Parathyroid adenoma (tissue), 2 donors: Measurements from ENCODE around the gene CNOT6.

Experiments
- H2AFZ ChIP-seq: fragments of 300-600 bp; sonication (generic); one replicate; pipeline ENCODE4 v1.7.0; 2017; ENCODE audit warnings: antibody characterized with exemption, mild to moderate bottlenecking
- H3K27ac ChIP-seq: fragments of 300-600 bp; sonication (generic); one replicate; pipeline ENCODE4 v1.7.0; 2017
- H3K27me3 ChIP-seq: fragments of 300-600 bp; sonication (generic); one replicate; pipeline ENCODE4 v1.7.0; 2017; ENCODE audit warnings: low read length; ENCODE audit not compliant: control insufficient read depth, insufficient read depth
- H3K36me3 ChIP-seq: fragments of 300-600 bp; sonication (generic); one replicate; pipeline ENCODE4 v1.7.0; 2017; ENCODE audit warnings: low read length; ENCODE audit not compliant: control insufficient read depth, insufficient read depth
- H3K4me1 ChIP-seq: fragments of 300-600 bp; sonication (generic); one replicate; pipeline ENCODE4 v1.7.0; 2017; ENCODE audit warnings: control low read depth
- H3K4me2 ChIP-seq: fragments of 300-600 bp; sonication (generic); one replicate; pipeline ENCODE4 v1.7.0; 2017; ENCODE audit warnings: low read length
- H3K4me3 ChIP-seq: fragments of 300-600 bp; sonication (generic); one replicate; pipeline ENCODE4 v1.7.0; 2017; ENCODE audit warnings: low read depth, low read length
- H3K79me2 ChIP-seq: fragments of 300-600 bp; sonication (generic); one replicate; pipeline ENCODE4 v1.7.0; 2017; ENCODE audit warnings: control low read depth
- H3K9ac ChIP-seq: fragments of 300-600 bp; sonication (generic); one replicate; pipeline ENCODE4 v1.7.0; 2017; ENCODE audit warnings: mild to moderate bottlenecking
- H3K9me3 ChIP-seq: fragments of 300-600 bp; sonication (generic); one replicate; pipeline ENCODE4 v1.7.0; 2017; ENCODE audit warnings: low read length; ENCODE audit not compliant: control insufficient read depth
- CTCF ChIP-seq: fragments of 300-600 bp; sonication (generic); IDR thresholded peaks from one replicate; pipeline ENCODE4 v1.7.0; 2017; ENCODE audit warnings: antibody characterized with exemption, mild to moderate bottlenecking
- donor health status: primary hyperparathyroidism.

The CNOT6 gene

GRCh38 chr5:180466316-180466715, 27.9 kb upstream of the CNOT6 start:
- no peak for TF ChIP-seq CTCF
- Histone ChIP-seq H3K4me1 (no peaks in the 10 kb centered on the region), H3K27me3 (no peaks in the 10 kb centered on the region), H3K36me3 (no peaks in the 10 kb centered on the region), H3K9ac (no peak overlapping the region), H3K79me2 (no peaks in the 10 kb centered on the region), H3K9me3 (no peaks in the 10 kb centered on the region), H3K27ac (no peak overlapping the region), H2AFZ (no peak overlapping the region), H3K4me3 (no peak overlapping the region), H3K4me2 (no peak overlapping the region)

DNA sequence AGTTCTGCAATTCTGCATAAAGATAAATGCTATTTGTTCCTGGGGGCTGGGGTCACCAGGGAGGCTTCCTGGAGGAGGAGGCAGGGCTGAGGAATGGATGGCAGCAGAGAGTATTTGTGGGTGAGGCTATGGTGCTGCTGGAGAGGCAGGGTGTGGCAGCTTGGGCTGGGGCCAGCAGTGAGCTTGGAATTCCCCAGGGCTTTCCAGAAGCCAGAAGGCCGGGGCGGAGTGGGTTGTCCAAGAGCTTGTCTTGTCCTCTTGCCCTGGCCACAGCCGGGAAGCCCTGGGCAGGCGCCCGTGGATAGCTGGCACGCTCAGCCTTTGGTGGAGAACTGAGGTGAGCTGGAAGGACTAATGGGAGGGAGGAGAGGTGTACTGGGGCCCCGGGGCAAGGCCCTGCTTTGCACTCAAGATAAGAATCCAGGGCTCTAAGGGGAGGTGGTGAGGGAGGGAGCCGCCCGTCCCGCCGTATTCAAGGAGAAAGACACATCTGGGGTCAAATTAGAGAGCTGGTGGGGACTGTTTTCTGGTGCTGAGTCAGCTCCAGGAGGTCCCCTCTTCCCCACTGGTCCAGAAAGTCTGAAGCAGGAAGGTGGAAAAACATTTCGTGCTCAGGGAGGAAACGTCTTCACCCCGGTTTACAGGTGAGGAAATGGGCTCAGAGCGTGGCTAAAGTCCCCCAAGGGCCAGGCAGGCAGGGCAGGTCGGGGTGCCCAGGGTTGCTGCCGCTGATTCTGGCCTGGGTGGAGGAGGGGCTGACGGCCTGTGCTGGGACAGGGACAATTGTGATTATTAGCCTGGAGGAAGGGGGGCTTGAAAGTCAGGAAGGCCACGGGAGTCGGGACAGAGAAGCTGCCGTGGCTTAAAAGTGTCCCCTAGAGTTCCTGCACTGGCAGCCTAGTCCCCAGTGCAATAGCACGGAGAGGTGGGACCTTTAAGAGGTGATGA, 26.9 kb upstream of the CNOT6 start:
- Histone ChIP-seq H3K9me3 (no peaks in the 10 kb centered on the region), H3K4me1 (no peaks in the 10 kb centered on the region), H3K27ac (no peak overlapping the region), H3K4me3 (no peak overlapping the region), H3K4me2 (no peak overlapping the region), H2AFZ (no peak overlapping the region), H3K79me2 (no peaks in the 10 kb centered on the region), H3K27me3 (no peaks in the 10 kb centered on the region), H3K36me3 (no peaks in the 10 kb centered on the region), H3K9ac (no peak overlapping the region)
- no peak for TF ChIP-seq CTCF

GRCh38 chr5:180467989-180468731, 26.0 kb upstream of the CNOT6 start:
- Histone ChIP-seq H3K9me3 (no peaks in the 10 kb centered on the region), H3K4me2 (no peak overlapping the region), H3K27me3 (no peaks in the 10 kb centered on the region), H2AFZ (no peak overlapping the region), H3K36me3 (no peaks in the 10 kb centered on the region), H3K4me3 (no peak overlapping the region), H3K79me2 (no peaks in the 10 kb centered on the region), H3K9ac (no peak overlapping the region), H3K27ac (no peak overlapping the region), H3K4me1 (no peaks in the 10 kb centered on the region)
- TF ChIP-seq CTCF: no peak

DNA sequence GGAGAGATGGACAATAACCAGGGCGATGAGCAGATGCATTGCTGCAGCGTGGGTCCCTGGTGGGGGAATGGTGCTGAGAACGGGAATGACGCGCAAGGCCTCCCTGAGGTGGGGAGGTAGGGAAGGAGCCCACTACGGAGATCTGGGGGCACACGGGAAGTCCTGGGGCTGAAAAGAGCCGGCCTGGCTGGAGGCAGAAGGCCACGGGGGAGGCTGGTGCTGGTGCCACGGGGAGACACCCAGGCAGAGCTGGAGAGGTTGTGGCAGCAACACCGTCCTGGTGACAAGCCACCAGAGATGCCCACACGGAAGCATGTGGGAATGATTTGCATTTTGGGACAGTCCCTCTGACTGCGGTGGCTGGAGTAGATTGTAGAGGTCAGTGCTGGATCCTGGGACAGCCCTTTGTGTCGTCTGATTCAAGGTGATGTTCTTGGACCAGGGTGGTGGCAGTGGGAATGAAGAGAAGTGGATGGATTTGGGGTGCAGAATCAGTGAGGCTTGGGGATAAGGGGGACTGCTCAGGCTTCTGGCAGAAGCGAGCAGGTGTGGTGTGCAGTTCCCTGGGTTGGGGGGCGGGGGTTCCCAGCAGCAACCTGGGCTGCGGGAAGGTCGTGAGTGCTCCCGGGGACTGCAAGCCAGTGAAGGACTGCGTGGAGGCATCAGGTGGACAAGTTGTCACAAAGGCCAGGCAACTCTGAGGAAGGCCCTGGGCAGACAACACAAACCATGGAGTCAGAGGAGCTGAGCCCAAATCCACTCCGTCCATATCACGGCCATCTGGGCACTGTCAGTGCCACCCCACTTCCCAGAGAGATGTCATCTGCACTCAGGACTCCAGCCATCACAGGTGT, 25.2 kb upstream of the CNOT6 start:
- Histone ChIP-seq H2AFZ (no peak overlapping the region), H3K9me3 (no peaks in the 10 kb centered on the region), H3K27ac (no peak overlapping the region), H3K9ac (no peak overlapping the region), H3K36me3 (no peaks in the 10 kb centered on the region), H3K27me3 (no peaks in the 10 kb centered on the region), H3K4me1 (no peaks in the 10 kb centered on the region), H3K4me3 (no peak overlapping the region), H3K4me2 (no peak overlapping the region), H3K79me2 (no peaks in the 10 kb centered on the region)
- no peak for TF ChIP-seq CTCF
